ENCODE data around the gene TRH.

The TRH gene

DNA sequence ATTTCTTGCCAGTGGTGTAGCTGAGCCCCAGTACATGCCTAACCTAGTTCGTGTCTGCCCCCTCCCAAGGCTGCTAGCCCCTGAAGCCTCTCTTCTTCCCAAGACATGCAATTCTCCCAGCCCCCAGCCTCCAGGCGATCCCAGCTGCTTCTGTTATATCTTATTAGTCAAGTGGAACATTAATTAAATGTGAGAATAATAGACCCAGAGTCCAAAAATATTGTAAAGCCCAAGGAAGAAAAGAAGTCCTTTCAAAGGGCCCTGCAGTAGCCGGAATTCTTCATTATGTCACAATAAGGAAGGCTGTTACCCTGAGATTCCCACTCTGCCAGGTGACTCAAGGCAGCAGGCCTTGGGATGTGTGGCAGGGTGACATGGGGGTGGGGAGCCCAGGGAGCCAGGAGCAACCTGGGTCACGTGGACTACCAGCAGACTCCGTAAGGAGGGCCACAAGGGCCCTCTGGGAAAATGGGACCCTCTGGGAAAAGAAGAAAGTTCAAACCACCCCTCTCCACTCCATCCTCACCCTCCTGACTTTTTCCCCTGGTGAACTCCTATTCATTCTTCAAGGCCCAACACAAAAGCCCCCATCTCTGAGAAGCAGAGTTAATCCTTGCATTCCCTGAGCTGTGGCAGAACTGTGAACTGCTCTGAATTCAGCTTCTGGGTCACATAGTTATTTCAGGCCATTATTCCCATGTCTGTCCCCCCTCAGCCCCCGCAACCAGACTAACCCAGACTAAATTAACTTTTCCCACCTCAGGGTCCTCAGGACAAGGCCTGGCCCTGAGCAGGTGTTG is 21.8 kb upstream of the TRH start:
- peaks cover 1% of the 10 kb centered on the region for H3K27me3 Mint-ChIP-seq
- no peaks in the 10 kb centered on the region for H3K4me1 Mint-ChIP-seq
- no peaks in the 10 kb centered on the region for H3K9me3 Mint-ChIP-seq
- no peak overlapping the region for H3K27ac Mint-ChIP-seq
- no peak overlapping the region for H3K4me3 Mint-ChIP-seq
- no peaks in the 10 kb centered on the region for H3K36me3 Mint-ChIP-seq

DNA sequence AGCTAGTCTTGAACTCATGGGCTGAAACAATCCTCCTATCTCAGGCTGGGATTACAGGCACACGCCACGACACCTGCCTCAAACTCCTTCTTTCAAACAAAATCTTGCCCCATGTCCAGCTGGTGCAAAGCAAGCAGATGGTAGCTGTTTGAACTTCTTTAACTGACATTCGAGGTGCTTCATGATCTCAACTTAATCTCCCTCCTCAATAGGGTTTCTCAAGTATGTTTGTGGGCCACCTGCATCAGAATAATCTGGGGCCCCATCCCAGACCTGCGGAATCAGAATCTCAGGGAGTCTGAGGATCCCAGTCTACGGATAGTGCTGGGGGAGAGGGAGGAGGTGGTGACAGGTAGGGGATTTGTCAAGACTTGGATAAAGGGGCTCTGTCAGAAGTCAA is 20.9 kb upstream of the TRH start:
- Mint-ChIP-seq H3K36me3 (no peaks in the 10 kb centered on the region), H3K9me3 (no peaks in the 10 kb centered on the region), H3K4me1 (no peaks in the 10 kb centered on the region), H3K27ac (no peak overlapping the region), H3K4me3 (no peak overlapping the region), H3K27me3 (peaks cover 1% of the 10 kb centered on the region)

DNA sequence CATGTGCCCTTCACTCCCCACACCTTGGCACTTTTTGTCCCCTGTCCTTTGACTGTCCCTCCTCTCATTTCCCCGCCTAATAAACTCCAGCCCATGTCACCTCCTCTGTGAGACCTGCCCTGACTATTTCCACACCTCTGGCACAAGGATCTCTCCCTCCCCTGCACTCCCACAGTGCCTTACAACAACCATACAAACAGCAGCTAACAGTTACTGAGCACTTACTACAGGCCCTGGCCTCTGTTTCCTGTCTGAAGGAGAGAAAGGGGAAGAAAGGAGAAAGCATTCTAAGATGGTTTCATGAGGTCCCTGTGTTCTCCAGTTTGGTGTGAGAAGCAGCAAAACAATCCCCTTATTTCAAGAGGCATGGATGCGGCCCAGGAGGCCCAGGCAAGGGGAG is 20.0 kb upstream of the TRH start:
- Mint-ChIP-seq H3K27me3 (peaks cover 1% of the 10 kb centered on the region), H3K36me3 (no peaks in the 10 kb centered on the region), H3K9me3 (no peaks in the 10 kb centered on the region), H3K4me1 (no peaks in the 10 kb centered on the region), H3K27ac (no peak overlapping the region), H3K4me3 (no peak overlapping the region)

DNA sequence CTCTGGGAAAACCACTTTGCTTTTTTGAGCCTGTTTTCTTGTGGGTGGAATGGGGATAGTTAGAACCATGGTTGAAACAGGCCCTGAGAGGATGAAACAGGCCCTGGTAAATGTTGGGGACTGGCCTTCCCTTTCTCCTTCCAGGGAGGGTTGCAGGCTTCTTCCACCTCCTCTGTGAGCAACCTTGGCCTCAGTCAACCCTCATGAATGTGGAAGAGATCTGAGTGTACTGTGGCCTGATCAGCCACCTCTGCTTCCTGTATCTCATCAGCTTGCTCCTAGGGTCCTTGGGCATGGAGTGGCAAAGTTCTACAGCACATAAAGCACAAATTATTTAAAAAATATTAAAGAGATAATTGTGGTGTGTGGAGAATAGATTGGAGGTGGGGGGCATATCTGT is 17.6 kb upstream of the TRH start:
- Mint-ChIP-seq H3K4me1 (no peaks in the 10 kb centered on the region), H3K4me3 (no peak overlapping the region)

DNA sequence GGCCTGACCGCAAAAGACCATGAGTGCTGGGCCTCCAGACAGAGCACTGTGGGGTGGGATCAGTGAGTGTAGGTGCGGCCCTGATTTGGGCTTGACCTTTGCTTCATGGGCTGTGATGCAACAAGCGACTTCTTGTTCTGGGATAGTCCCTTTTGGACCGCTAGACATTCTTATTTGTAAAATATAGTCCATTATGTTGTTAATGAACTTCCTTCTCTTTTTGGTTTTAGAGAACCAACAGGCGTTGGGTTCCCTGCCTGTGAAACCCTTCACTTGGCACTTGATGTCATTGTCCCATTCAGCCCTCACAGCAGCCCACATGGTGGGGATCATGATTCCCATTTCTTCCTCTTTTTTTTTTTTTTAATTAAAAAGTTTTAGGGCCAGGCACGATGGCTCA is 15.8 kb upstream of the TRH start:
- H3K4me3 Mint-ChIP-seq = no peak overlapping the region
- no peak overlapping the region for H3K27ac Mint-ChIP-seq
- no peaks in the 10 kb centered on the region for H3K4me1 Mint-ChIP-seq

More for the DNA sequence above, 17.6 kb upstream of the TRH start:
- Mint-ChIP-seq H3K36me3 (no peaks in the 10 kb centered on the region), H3K27ac (no peak overlapping the region), H3K27me3 (peaks cover 1% of the 10 kb centered on the region), H3K9me3 (no peaks in the 10 kb centered on the region)

DNA sequence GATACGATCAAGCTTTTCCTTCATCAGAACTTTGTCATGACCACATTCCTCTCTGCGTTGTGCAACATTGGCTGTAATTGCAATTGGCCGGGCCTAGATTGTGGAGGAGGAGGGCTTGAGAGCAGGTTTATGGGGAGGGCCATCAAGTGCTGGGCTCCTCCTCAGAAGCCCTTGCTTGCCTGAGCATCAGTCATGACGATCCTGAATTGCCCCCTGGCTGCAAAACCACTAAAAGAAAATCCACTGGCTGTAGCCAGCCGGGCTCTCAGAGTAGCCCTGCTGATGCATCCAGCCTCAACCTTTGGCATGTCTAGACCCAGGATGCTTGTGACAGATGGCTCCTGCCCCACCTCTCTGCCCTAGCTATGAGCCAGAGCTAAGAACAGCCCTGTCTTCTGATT is 13.4 kb upstream of the TRH start:
- Mint-ChIP-seq H3K27ac (no peak overlapping the region), H3K36me3 (no peaks in the 10 kb centered on the region), H3K4me1 (no peaks in the 10 kb centered on the region), H3K27me3 (no peaks in the 10 kb centered on the region), H3K9me3 (no peaks in the 10 kb centered on the region), H3K4me3 (no peak overlapping the region)

More for the DNA sequence above, 15.8 kb upstream of the TRH start:
- Mint-ChIP-seq H3K9me3 (no peaks in the 10 kb centered on the region), H3K27me3 (no peaks in the 10 kb centered on the region), H3K36me3 (no peaks in the 10 kb centered on the region)

DNA sequence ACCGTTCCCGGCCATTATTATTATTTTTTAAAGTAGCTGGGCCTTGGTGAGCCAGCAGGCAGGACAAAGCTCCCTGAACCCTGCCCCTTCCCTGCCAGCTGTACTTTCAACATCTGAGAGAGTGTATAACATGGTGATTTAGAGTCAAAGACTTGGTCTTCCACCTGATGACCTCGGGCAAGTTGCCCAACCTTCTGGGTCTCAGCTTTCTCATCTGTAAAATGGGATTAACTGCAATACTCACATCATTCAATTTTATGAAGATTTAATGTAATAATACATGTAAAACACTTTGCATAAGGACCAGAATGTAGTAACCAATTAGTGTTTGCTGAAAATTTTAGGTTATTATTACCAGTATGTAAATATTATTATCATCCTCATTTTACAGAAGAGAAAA is 11.9 kb upstream of the TRH start:
- Mint-ChIP-seq H3K4me3 (no peak overlapping the region), H3K36me3 (no peaks in the 10 kb centered on the region), H3K27me3 (no peaks in the 10 kb centered on the region), H3K4me1 (no peaks in the 10 kb centered on the region), H3K9me3 (no peaks in the 10 kb centered on the region), H3K27ac (no peak overlapping the region)

DNA sequence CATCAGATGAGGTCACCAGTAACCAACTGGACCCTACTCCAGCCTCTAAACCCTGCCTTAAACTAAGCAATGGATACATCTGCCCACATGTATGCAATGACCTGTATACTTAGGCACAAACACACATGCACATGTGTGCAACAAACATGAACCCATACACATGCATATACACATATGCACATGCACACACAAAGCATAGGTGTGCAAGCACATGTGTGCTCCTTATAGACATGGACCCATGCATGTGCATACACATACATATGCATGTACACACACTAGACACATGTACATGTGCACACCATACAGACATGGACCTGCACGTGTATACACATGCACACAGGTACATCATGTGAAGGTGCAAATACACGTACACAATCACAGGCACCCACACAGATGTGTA is 8.6 kb upstream of the TRH start:
- H3K36me3 Mint-ChIP-seq = no peaks in the 10 kb centered on the region
- H3K4me1 Mint-ChIP-seq = no peaks in the 10 kb centered on the region
- no peaks in the 10 kb centered on the region for H3K27me3 Mint-ChIP-seq
- H3K9me3 Mint-ChIP-seq = no peaks in the 10 kb centered on the region
- H3K27ac Mint-ChIP-seq = no peak overlapping the region
- no peak overlapping the region for H3K4me3 Mint-ChIP-seq

DNA sequence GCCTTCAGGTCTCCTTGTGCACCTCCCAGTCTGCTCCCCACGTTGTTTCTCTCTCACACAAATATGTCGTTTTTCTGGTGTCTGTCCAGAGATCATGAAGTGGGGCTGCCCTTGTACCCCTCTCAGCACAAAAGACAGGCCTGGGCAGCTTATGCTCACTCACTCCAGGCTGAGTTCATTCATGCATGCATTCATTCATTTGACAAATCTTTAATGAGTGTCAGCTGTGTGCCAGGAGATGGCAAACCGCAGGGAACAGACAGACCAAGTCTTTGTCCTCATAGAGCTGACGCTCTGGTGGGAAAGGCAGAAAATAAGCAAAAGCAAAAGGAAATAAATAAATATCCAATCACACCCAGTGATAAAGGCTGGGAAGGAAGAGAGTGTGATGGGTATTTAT is 7.6 kb upstream of the TRH start:
- peaks cover 2% of the 10 kb centered on the region for H3K27me3 Mint-ChIP-seq
- H3K4me3 Mint-ChIP-seq = no peak overlapping the region
- H3K9me3 Mint-ChIP-seq = no peaks in the 10 kb centered on the region
- no peak overlapping the region for H3K27ac Mint-ChIP-seq
- H3K4me1 Mint-ChIP-seq = no peaks in the 10 kb centered on the region
- H3K36me3 Mint-ChIP-seq = no peaks in the 10 kb centered on the region

DNA sequence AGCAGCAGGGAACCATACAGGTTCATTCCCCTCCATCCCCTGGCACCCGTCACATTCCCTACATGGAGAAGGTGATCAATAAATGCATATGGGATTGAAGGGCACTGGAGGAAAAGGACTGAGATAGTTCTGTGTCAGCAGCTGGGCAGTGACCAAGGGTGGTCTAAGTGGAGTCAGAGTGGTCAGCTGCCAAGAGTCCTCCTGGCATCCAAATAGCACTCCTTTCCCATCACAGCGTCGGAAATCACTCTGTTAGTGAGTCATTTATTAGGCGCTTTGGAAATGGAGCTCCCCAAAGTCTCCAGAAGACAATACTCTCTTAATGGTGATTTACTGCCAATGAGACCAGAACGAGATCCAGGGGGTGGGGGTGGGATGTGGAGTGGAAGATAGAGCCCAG is 6.8 kb upstream of the TRH start:
- no peak overlapping the region for H3K27ac Mint-ChIP-seq
- no peak overlapping the region for H3K4me3 Mint-ChIP-seq
- no peaks in the 10 kb centered on the region for H3K36me3 Mint-ChIP-seq
- H3K27me3 Mint-ChIP-seq = peaks cover 9% of the 10 kb centered on the region
- H3K9me3 Mint-ChIP-seq = no peaks in the 10 kb centered on the region
- no peaks in the 10 kb centered on the region for H3K4me1 Mint-ChIP-seq

DNA sequence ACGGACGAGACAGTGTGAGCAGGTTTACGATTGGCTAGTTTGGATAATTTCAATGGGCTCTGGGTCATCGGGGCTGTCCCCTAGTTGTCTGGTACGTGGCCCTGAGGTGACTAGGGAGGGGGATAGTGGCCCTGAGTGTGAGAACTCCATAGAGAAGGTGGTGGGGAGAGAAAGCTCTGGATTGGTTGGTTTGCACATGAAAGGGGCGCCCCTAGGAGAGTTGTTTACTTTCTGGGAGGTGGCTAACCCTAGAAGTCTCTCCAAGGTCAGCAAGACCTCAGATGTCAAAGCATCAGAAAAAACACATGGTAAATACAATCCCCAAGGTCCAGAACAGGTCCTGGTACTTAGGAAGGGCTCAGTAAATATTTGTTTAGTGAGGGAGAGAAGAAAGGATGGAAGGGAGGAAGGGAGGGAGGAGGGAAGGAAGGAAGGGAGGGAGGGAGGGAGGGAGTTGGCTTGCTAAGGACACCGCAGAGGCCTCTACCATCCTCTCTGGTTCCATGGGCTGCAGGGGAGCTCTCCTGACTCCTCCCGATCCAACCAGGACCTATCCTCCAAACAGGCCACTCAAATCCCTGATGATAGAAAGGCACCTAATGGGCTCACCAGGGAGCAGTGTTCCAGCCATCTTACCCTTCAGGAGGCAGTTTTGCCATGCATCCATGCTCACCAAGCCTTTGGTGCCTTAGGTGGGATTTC is 3.0 kb upstream of the TRH start:
- H3K27me3 Mint-ChIP-seq = peaks cover 22% of the 10 kb centered on the region
- no peak overlapping the region for H3K27ac Mint-ChIP-seq
- H3K4me1 Mint-ChIP-seq = peaks cover 9% of the 10 kb centered on the region
- H3K9me3 Mint-ChIP-seq = no peaks in the 10 kb centered on the region
- H3K4me3 Mint-ChIP-seq = no peak overlapping the region
- no peaks in the 10 kb centered on the region for H3K36me3 Mint-ChIP-seq

DNA sequence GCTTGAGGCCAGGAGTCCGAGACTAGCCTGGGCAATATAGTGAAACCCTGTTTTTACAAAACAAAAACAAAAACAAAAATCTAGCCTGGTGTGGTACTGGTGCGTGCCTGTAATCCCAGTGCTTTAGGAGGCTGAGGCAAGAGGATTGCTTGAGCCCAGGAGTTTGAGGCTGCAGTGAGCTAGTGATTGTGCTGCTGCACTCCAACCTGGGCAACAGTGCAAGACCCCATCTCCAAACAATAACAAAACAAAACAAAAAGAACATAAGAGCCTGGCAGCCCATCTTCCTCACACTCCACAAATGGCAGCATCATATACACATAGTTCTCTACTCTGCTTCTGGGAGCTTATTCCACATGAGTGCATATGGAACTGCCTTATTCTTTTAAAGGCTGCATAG is 2.2 kb upstream of the TRH start:
- Mint-ChIP-seq H3K27ac (no peak overlapping the region), H3K9me3 (no peaks in the 10 kb centered on the region)

DNA sequence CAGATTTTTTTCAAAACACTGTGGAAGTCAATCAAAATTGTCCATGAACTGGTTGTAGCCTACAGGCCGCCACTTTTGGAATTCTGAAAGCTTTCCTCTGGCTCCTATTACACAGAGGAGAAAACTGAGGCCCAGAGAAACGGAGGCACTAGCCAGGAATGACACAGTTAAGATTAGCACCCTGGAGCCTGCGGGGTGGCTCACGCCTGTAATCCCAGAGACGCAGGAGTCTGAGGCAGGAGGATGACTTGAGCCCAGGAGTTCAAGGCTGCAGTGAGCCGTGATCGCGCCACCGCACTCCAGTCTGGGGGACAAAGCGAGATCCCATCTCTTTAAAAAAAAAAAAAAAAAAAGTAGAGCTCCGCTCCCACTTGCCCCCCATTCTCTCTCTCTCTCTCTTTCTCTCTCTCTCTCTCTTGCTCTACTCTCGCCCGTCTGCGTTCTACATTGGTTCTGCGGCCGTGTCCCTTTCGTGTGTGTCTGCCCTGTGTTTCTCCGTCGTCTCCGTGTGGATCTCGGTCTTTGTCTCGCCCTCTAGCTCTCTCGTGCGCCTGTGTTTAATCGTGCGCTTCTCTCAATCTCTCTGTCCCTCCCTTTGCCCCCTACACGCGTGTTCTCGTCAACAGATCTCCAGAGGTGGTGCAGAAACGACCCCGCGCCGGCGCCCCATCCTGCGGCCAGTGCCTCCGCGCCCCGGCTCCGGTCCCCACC is 512 bp upstream of the TRH start:
- H3K4me1 Mint-ChIP-seq = peaks cover 9% of the 10 kb centered on the region
- H3K36me3 Mint-ChIP-seq = no peaks in the 10 kb centered on the region
- peaks cover 29% of the 10 kb centered on the region for H3K27me3 Mint-ChIP-seq
- peak overlapping the region; percentile 21 for H3K4me3 Mint-ChIP-seq
- H3K27ac Mint-ChIP-seq = no peak overlapping the region
- no peaks in the 10 kb centered on the region for H3K9me3 Mint-ChIP-seq

More for the DNA sequence above, 2.2 kb upstream of the TRH start:
- peaks cover 9% of the 10 kb centered on the region for H3K4me1 Mint-ChIP-seq
- H3K4me3 Mint-ChIP-seq = no peak overlapping the region
- H3K27me3 Mint-ChIP-seq = peaks cover 24% of the 10 kb centered on the region
- H3K36me3 Mint-ChIP-seq = no peaks in the 10 kb centered on the region

DNA sequence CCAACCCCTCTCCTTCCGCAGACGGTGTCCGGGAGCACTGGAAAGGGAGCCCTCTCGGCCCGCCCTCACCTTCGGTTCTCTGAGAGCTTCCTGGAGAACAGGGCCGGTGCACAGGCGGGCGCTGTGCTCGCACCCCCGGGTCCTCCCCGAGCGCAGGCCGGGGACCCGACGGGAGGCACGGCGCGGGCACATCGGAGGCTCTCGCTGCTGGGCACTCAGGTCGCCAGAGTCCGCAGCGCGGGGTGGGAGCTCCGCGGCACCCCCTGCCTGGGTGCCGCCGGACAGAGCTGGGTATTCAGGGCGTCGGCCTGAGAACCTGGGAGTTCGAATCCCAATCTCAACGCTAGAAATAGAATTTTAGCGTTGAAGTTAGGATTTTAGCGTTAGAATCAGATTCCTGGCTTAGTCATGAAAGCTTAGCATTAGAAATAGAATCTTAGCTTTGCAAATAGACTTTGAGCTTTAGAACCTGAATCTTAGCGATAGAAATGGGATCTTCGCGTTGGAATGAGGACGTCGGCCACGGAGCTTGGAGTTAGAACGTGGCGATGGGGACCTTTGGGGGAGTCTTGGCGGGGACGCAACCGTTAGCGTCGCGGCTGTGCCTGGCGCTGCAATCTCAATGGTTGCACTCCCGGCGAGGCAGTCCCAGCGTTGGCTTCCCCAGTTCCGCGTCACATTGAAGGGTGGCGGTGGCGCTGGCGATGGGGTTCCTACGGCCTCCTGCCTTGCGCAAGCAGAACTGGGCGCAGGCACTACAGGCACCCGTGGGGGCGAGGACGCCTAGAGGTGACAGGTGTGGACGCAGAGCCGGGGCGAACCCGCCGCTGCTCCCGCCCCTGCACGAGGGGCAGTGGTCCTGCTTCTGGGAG is 549 bp downstream of the TRH start:
- Mint-ChIP-seq H3K4me1 (peaks cover 9% of the 10 kb centered on the region), H3K27me3 (peaks cover 31% of the 10 kb centered on the region), H3K4me3 (peak overlapping the region; percentile 84), H3K27ac (no peak overlapping the region), H3K36me3 (no peaks in the 10 kb centered on the region), H3K9me3 (no peaks in the 10 kb centered on the region)

DNA sequence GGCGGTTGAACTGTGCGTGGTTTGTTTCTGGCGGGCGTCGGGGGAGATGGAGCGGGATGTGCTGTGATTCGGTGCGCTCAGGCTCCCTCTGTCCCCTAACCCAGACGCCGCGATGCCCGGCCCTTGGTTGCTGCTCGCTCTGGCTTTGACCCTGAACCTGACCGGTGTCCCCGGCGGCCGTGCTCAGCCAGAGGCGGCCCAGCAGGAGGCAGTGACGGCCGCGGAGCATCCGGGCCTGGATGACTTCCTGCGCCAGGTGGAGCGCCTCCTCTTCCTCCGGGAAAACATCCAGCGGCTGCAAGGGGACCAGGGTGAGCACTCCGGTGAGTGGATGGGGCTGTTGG is 1.2 kb downstream of the TRH start:
- Mint-ChIP-seq H3K27ac (no peak overlapping the region), H3K4me3 (peak overlapping the region; percentile 42), H3K27me3 (peaks cover 31% of the 10 kb centered on the region)

More for the DNA sequence above, 1.2 kb downstream of the TRH start:
- H3K9me3 Mint-ChIP-seq = no peaks in the 10 kb centered on the region
- H3K4me1 Mint-ChIP-seq = peaks cover 9% of the 10 kb centered on the region
- H3K36me3 Mint-ChIP-seq = no peaks in the 10 kb centered on the region

Data from activated naive CD4-positive, alpha-beta T cell treated with anti-CD3 and anti-CD28 coated beads, Interleukin-2, amount 50 U/mL, for 24 hours (primary cell).